PC-9 (cell line): ENCODE data around the gene C3orf70. TPM values are rescaled to one million over a fixed set of nuclear protein-coding genes. Genes with fewer than 3 reads are reported as not detected.

Experiments used
- BruUV-seq: library from RNA; stranded (reverse); fragments of 400-500 nt; replicated peaks from 2 replicates; lab custom pipeline; 2021; lab: Mats Ljungman, UMichigan
- CTCF ChIA-PET: fragments of 300-600 bp; sonication (Branson Sonifier 250); formaldehyde crosslinking; loops from one replicate; lab custom pipeline; 2022; ENCODE audit warnings: antibody characterized with exemption; lab: Charles Lee
- POLR2A ChIA-PET: fragments of 300-600 bp; sonication (Branson Sonifier 250); formaldehyde crosslinking; loops from one replicate; lab custom pipeline; 2022; ENCODE audit warnings: antibody characterized with exemption; ENCODE audit not compliant: unreplicated experiment; lab: Charles Lee
- DNase-seq, 2 experiments: peaks; one replicate each; pipeline versions ENCODE4 v3.0.0 to v3.0.0-alpha.2; 2015 to 2022; ENCODE audit warnings: mixed read lengths in 1 of 2
- H2AFZ ChIP-seq: fragments of 200-600 bp; sonication (generic); 2 replicates; pipeline ENCODE4 v1.8.1; 2017; ENCODE audit warnings: antibody characterized with exemption
- H3F3A ChIP-seq: fragments of 200-600 bp; sonication (generic); 2 replicates; pipeline ENCODE4 v1.8.1; 2017; ENCODE audit warnings: antibody characterized with exemption, mild to moderate bottlenecking, low read depth; ENCODE audit not compliant: insufficient read depth
- H3K27ac ChIP-seq: fragments of 200-600 bp; sonication (generic); 2 replicates; pipeline ENCODE4 v1.6.1; 2016; ENCODE audit warnings: mixed run types
- H3K27me3 ChIP-seq: fragments of 200-600 bp; sonication (generic); 2 replicates; pipeline ENCODE4 v1.6.1; 2016; ENCODE audit warnings: low read depth, mixed run types; ENCODE audit not compliant: insufficient read depth
- H3K36me3 ChIP-seq: fragments of 200-600 bp; sonication (generic); 2 replicates; pipeline ENCODE4 v1.6.1; 2016; ENCODE audit warnings: low read depth, mixed run types
- H3K4me1 ChIP-seq: fragments of 200-600 bp; sonication (generic); replicated peaks from 2 replicates; pipeline ENCODE4 v1.6.1; 2016; ENCODE audit warnings: mixed run types; ENCODE audit not compliant: insufficient read depth
- H3K4me2 ChIP-seq: fragments of 200-600 bp; sonication (generic); 2 replicates; pipeline ENCODE4 v1.6.1; 2017; ENCODE audit warnings: mixed run types
- H3K4me3 ChIP-seq: fragments of 200-600 bp; sonication (generic); 2 replicates; pipeline ENCODE4 v1.6.1; 2016; ENCODE audit warnings: mixed run types
- H3K79me2 ChIP-seq: fragments of 200-600 bp; sonication (generic); 2 replicates; pipeline ENCODE4 v1.6.1; 2017; ENCODE audit warnings: low read depth, mixed run types
- H3K9me2 ChIP-seq: fragments of 200-600 bp; sonication (generic); 2 replicates; pipeline ENCODE4 v1.8.1; 2017; ENCODE audit warnings: mild to moderate bottlenecking; ENCODE audit not compliant: insufficient read depth
- H3K9me3 ChIP-seq: fragments of 200-600 bp; sonication (generic); 2 replicates; pipeline ENCODE4 v1.8.1; 2016; ENCODE audit warnings: low read depth; ENCODE audit not compliant: insufficient read depth
- H4K20me1 ChIP-seq: fragments of 200-600 bp; sonication (generic); 2 replicates; pipeline ENCODE4 v1.8.1; 2017; ENCODE audit not compliant: insufficient read depth
- EZH2 ChIP-seq: fragments of 200-600 bp; sonication (generic); IDR thresholded peaks from 2 replicates; pipeline ENCODE4 v1.8.0; 2017; ENCODE audit warnings: antibody characterized with exemption, low read depth
- intact Hi-C: fragments of 100-400 bp; cut with micrococcal nuclease; formaldehyde crosslinking; loops from one replicate; pipeline ENCODE4 v1.10.0; 2022; ENCODE audit not compliant: unreplicated experiment
- total RNA-seq: library from RNA; stranded (reverse); gene quantifications from 2 replicates; pipeline ENCODE4 v1.2.3, GENCODE V29; 2021
- TF ChIP-seq, protein P1 (sequence below): fragments of 200-600 bp; sonication (generic); conservative IDR thresholded peaks from 2 replicates; pipeline ENCODE4 v1.6.1; 2017; ENCODE audit warnings: mixed run types, antibody characterized with exemption, mild to moderate bottlenecking, moderate library complexity

The C3orf70 gene
- total RNA-seq, 1 experiment from 2014 or later = not detected

DNA sequence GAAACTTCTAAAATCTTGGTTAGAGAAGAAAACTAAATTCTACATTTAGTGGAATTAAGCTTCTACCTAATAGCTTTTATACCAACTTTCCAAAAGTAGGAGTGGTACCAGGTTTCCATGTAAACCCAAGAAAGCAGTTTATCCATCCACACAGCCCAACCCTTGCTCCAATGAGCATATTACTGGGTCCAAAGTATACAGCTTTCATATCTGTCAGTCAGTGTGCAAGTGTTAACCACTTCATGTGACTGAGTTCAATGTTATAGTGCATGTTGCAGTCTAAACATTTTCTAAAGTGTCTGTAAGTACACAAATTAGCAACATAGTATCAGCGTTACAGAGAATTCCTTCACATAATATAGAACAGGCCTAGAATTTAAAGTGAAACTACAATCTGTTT, 73.2 kb downstream of the C3orf70 start:
- no peak for DNase-seq
- Histone ChIP-seq H3K4me2 (no peak overlapping the region), H3K27me3 (peaks cover 36% of the 10 kb centered on the region), H3K4me1 (no peaks in the 10 kb centered on the region), H3K9me2 (no peaks in the 10 kb centered on the region), H3K36me3 (no peaks in the 10 kb centered on the region), H4K20me1 (no peaks in the 10 kb centered on the region), H3K9me3 (no peaks in the 10 kb centered on the region), H3F3A (no peaks in the 10 kb centered on the region), H2AFZ (no peak overlapping the region), H3K27ac (no peak overlapping the region), H3K79me2 (no peaks in the 10 kb centered on the region), H3K4me3 (no peak overlapping the region)
- intact Hi-C loops = no loop called here
- POLR2A ChIA-PET = no interaction called here
- TF ChIP-seq, protein P1, sequence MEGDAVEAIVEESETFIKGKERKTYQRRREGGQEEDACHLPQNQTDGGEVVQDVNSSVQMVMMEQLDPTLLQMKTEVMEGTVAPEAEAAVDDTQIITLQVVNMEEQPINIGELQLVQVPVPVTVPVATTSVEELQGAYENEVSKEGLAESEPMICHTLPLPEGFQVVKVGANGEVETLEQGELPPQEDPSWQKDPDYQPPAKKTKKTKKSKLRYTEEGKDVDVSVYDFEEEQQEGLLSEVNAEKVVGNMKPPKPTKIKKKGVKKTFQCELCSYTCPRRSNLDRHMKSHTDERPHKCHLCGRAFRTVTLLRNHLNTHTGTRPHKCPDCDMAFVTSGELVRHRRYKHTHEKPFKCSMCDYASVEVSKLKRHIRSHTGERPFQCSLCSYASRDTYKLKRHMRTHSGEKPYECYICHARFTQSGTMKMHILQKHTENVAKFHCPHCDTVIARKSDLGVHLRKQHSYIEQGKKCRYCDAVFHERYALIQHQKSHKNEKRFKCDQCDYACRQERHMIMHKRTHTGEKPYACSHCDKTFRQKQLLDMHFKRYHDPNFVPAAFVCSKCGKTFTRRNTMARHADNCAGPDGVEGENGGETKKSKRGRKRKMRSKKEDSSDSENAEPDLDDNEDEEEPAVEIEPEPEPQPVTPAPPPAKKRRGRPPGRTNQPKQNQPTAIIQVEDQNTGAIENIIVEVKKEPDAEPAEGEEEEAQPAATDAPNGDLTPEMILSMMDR = no peak
- no peak for TF ChIP-seq EZH2
- BruUV-seq = no TSS peak
- CTCF ChIA-PET = no interaction called here

DNA sequence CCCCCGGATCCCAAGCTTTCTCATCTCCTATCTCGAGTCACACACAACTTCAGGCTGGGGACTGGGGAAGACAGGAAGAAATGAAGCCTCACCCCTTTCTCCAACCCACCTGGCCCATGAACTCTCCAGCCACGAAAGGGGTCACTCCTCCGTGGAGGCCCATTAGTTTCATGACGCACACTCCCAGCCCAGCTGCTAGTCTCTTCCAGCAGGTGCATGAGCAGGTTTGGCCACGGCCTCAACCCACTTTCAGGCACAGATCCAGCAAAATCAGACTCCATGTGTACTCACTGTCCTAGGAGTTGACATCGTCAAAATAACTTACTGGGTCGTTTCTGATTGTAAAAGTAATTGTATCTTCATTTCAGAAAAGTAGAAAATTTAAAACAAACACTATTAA, 76.6 kb downstream of the C3orf70 start:
- H3K79me2 ChIP-seq = no peaks in the 10 kb centered on the region
- no peaks in the 10 kb centered on the region for H3K9me3 ChIP-seq
- no peak overlapping the region for H3K27ac ChIP-seq
- no peak overlapping the region for H3K4me2 ChIP-seq
- POLR2A ChIA-PET = no interaction called here
- peaks cover 44% of the 10 kb centered on the region for H3K27me3 ChIP-seq
- H3K4me3 ChIP-seq = no peak overlapping the region
- H3K4me1 ChIP-seq = no peaks in the 10 kb centered on the region
- no peak for DNase-seq
- intact Hi-C loops = no loop called here
- no TSS peak for BruUV-seq
- H4K20me1 ChIP-seq = no peaks in the 10 kb centered on the region
- no peak for TF ChIP-seq EZH2
- TF ChIP-seq, protein P1 = no peak
- H2AFZ ChIP-seq = no peak overlapping the region
- no peaks in the 10 kb centered on the region for H3F3A ChIP-seq
- H3K9me2 ChIP-seq = no peaks in the 10 kb centered on the region
- CTCF ChIA-PET = no interaction called here
- no peaks in the 10 kb centered on the region for H3K36me3 ChIP-seq

DNA sequence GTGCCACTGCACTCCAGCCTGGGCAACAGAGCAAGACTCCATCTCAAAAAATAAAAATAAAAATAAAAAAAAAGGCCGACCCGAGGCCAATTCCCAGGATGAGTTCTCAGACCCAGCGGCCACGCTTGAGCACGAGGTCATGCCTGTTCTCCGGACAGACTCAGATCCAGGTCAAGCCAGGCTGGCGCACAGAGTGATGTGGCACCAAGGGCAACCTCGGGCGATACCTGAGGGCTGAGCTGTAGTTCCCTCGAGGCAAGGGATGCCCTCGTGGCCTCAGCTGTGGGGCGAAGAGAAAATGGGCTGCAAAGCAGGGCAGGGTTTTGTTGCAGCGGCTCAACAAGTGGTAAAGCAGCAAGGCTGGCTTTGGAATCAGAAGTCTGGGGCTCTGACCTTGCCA, 77.3 kb downstream of the C3orf70 start:
- no peak overlapping the region for H3K27ac ChIP-seq
- H3K4me1 ChIP-seq = no peaks in the 10 kb centered on the region
- no peaks in the 10 kb centered on the region for H3K9me3 ChIP-seq
- H3K4me2 ChIP-seq = no peak overlapping the region
- H3F3A ChIP-seq = no peaks in the 10 kb centered on the region
- no peak for DNase-seq
- TF ChIP-seq, protein P1 = no peak
- TF ChIP-seq EZH2 = no peak
- H3K36me3 ChIP-seq = no peaks in the 10 kb centered on the region
- no peaks in the 10 kb centered on the region for H3K79me2 ChIP-seq
- no peak overlapping the region for H3K4me3 ChIP-seq
- intact Hi-C loops = no loop called here
- H3K27me3 ChIP-seq = peaks cover 44% of the 10 kb centered on the region
- ChIA-PET CTCF (no interaction called here), POLR2A (no interaction called here)
- BruUV-seq = no TSS peak
- H3K9me2 ChIP-seq = no peaks in the 10 kb centered on the region
- no peak overlapping the region for H2AFZ ChIP-seq
- no peaks in the 10 kb centered on the region for H4K20me1 ChIP-seq
